ENCODE data around the gene DOCK6.

Gene DOCK6

GRCh38 chr19:11246941-11247340, 15.4 kb downstream of the DOCK6 start (continued):
- TF ChIP-seq CREB5 (CRISPR knock-in tag; IDR thresholded peaks at IDR 0.05; ENCODE audit: low read depth) (no peak), TSHZ2 (CRISPR knock-in tag; IDR thresholded peaks at IDR 0.05) (no peak), SNAI2 (CRISPR knock-in tag; IDR thresholded peaks at IDR 0.05) (no peak)

GRCh38 chr19:11244846-11245589, 17.3 kb downstream of the DOCK6 start:
- TF ChIP-seq CREB5 (CRISPR knock-in tag; IDR thresholded peaks at IDR 0.05; ENCODE audit: low read depth) = no peak
- TF ChIP-seq GLIS3 (CRISPR knock-in tag; IDR thresholded peaks at IDR 0.05) = no peak
- TF ChIP-seq ZNF70 (CRISPR knock-in tag; IDR thresholded peaks at IDR 0.05) = no peak
- TF ChIP-seq ZNF565 (CRISPR knock-in tag; conservative IDR thresholded peaks at IDR 0.05; ENCODE audit: low read depth) = no peak
- no peak for TF ChIP-seq ZFP3 (CRISPR knock-in tag; IDR thresholded peaks at IDR 0.05)
- no peak for TF ChIP-seq ISL1 (CRISPR knock-in tag; IDR thresholded peaks at IDR 0.05)
- TF ChIP-seq CSDC2 (CRISPR knock-in tag; IDR thresholded peaks at IDR 0.05) = no peak
- TF ChIP-seq PATZ1 (CRISPR knock-in tag; IDR thresholded peaks at IDR 0.05; ENCODE audit: borderline replicate concordance) = no peak
- TF ChIP-seq TCF4 (CRISPR knock-in tag; IDR thresholded peaks at IDR 0.05; ENCODE audit: borderline replicate concordance) = no peak
- no peak for TF ChIP-seq OSR1 (CRISPR knock-in tag; IDR thresholded peaks at IDR 0.05)
- TF ChIP-seq RARB (CRISPR knock-in tag; IDR thresholded peaks at IDR 0.05) = no peak
- TF ChIP-seq, protein P1, sequence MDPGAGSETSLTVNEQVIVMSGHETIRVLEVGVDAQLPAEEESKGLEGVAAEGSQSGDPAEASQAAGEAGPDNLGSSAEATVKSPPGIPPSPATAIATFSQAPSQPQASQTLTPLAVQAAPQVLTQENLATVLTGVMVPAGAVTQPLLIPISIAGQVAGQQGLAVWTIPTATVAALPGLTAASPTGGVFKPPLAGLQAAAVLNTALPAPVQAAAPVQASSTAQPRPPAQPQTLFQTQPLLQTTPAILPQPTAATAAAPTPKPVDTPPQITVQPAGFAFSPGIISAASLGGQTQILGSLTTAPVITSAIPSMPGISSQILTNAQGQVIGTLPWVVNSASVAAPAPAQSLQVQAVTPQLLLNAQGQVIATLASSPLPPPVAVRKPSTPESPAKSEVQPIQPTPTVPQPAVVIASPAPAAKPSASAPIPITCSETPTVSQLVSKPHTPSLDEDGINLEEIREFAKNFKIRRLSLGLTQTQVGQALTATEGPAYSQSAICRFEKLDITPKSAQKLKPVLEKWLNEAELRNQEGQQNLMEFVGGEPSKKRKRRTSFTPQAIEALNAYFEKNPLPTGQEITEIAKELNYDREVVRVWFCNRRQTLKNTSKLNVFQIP (CRISPR knock-in tag; IDR thresholded peaks at IDR 0.05; ENCODE audit: borderline replicate concordance, low read depth) = no peak
- no peak for TF ChIP-seq TSHZ2 (CRISPR knock-in tag; IDR thresholded peaks at IDR 0.05)
- TF ChIP-seq ARNTL (CRISPR knock-in tag; IDR thresholded peaks at IDR 0.05; ENCODE audit: borderline replicate concordance, low read depth) = no peak
- TF ChIP-seq ESRRG (CRISPR knock-in tag; IDR thresholded peaks at IDR 0.05) = no peak
- no peak for TF ChIP-seq ZNF8 (CRISPR knock-in tag; IDR thresholded peaks at IDR 0.05)
- no peak for TF ChIP-seq SNAI2 (CRISPR knock-in tag; IDR thresholded peaks at IDR 0.05)
- TF ChIP-seq ZC3H10 (CRISPR knock-in tag; IDR thresholded peaks at IDR 0.05) = no peak
- TF ChIP-seq, protein P2, sequence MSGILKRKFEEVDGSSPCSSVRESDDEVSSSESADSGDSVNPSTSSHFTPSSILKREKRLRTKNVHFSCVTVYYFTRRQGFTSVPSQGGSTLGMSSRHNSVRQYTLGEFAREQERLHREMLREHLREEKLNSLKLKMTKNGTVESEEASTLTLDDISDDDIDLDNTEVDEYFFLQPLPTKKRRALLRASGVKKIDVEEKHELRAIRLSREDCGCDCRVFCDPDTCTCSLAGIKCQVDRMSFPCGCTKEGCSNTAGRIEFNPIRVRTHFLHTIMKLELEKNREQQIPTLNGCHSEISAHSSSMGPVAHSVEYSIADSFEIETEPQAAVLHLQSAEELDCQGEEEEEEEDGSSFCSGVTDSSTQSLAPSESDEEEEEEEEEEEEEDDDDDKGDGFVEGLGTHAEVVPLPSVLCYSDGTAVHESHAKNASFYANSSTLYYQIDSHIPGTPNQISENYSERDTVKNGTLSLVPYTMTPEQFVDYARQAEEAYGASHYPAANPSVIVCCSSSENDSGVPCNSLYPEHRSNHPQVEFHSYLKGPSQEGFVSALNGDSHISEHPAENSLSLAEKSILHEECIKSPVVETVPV (CRISPR knock-in tag; IDR thresholded peaks at IDR 0.05) = no peak
- no peak for TF ChIP-seq PPARA (CRISPR knock-in tag; IDR thresholded peaks at IDR 0.05; ENCODE audit: borderline replicate concordance)
- ATAC-seq = no peak

Measured in SK-N-SH treated with all-trans-retinoic acid at 6 μM for 48 hours (cell line).